Lung (tissue), 12 donors: ENCODE data around the gene PFN4. TPM values are rescaled to one million over a fixed set of nuclear protein-coding genes. Genes with fewer than 3 reads are reported as not detected.

Source experiments
- ATAC-seq: fragments of 200-7000 bp; cut with Tn5 transposase; one replicate; pipeline ENCODE4 v1.9.1; 2020; ENCODE audit warnings: moderate number of reproducible peaks; ENCODE audit not compliant: insufficient read depth, low FRiP score
- DNase-seq, 3 donors: peaks; one replicate each; pipeline ENCODE4 v3.0.0-alpha.2; 2013 to 2017
- H3K27ac ChIP-seq, 2 donors: one replicate each; pipeline ENCODE4 v1.5.1; 2013; ENCODE audit warnings: mild to moderate bottlenecking in 2 of 2, moderate library complexity in 2 of 2, control low read depth in 1 of 2, inconsistent platforms in 1 of 2, low read depth in 1 of 2, low read length in 1 of 2
- H3K27me3 ChIP-seq, 3 donors: one replicate each; pipeline ENCODE4 v1.5.1; 2013; ENCODE audit warnings: low read length in 2 of 3; ENCODE audit not compliant: control insufficient read depth in 3 of 3, insufficient read depth in 3 of 3
- H3K36me3 ChIP-seq, 4 donors: one replicate each; pipeline ENCODE4 v1.5.1; 2013; ENCODE audit warnings: low read length in 4 of 4, mild to moderate bottlenecking in 1 of 4, moderate library complexity in 1 of 4; ENCODE audit not compliant: control insufficient read depth in 4 of 4, insufficient read depth in 4 of 4
- H3K4me1 ChIP-seq, 5 donors: one replicate each; pipeline ENCODE4 v1.5.1; 2013; ENCODE audit warnings: low read length in 5 of 5, mild to moderate bottlenecking in 2 of 5, moderate library complexity in 1 of 5; ENCODE audit not compliant: control insufficient read depth in 5 of 5, insufficient read depth in 5 of 5
- H3K4me3 ChIP-seq: one replicate; pipeline ENCODE4 v1.5.1; 2013; ENCODE audit warnings: mild to moderate bottlenecking, control low read depth, moderate library complexity
- H3K9ac ChIP-seq, 2 donors: one replicate each; pipeline ENCODE4 v1.5.1; 2013; ENCODE audit warnings: low read length in 2 of 2, control low read depth in 1 of 2; ENCODE audit not compliant: insufficient read depth in 1 of 2
- H3K9me3 ChIP-seq, 4 donors: one replicate each; pipeline ENCODE4 v1.5.1; 2013; ENCODE audit warnings: low read length in 3 of 4, mild to moderate bottlenecking in 1 of 4, moderate library complexity in 1 of 4; ENCODE audit not compliant: control insufficient read depth in 4 of 4, insufficient read depth in 3 of 4
- WGBS, 2 donors: extraction: QIAGEN DNeasy Blood & Tissue Kit; methylation state at CpG; one replicate each; pipeline ENCODE4 v1.1.7; 2013; 5-methylcytosine and 5-hydroxymethylcytosine counted together
- polyA plus RNA-seq, 2 donors: library from polyadenylated mRNA; stranded (reverse); fragments of 200-250 nt; gene quantifications; one replicate each; pipeline ENCODE4 v1.2.1, GENCODE V29; 2013
- total RNA-seq, 2 donors: library from RNA; depleted of rRNA in 1 of 2; stranded (reverse); fragments of >200 nt in 1 of 2; gene quantifications; one replicate each; pipeline ENCODE4 v1.2.1, GENCODE V29; 2014 to 2021
- TF ChIP-seq, protein P1 (sequence below): IDR thresholded peaks from 2 replicates; pipeline ENCODE4 v1.5.1; 2012; ENCODE audit warnings: mild to moderate bottlenecking; ENCODE audit errors: control extremely low read depth, extremely low read depth
- donor health status: control.
- donor health status: control.
- donor health status: Bipolar disorder and iron deficiency.
- donor health status: healthy.
- donor health status: DM: yes; HTN: yes; CAD: no.

The PFN4 gene
- total and polyA plus RNA-seq, 4 donors: 0.49 to 1.9 (median 0.82) TPM

DNA sequence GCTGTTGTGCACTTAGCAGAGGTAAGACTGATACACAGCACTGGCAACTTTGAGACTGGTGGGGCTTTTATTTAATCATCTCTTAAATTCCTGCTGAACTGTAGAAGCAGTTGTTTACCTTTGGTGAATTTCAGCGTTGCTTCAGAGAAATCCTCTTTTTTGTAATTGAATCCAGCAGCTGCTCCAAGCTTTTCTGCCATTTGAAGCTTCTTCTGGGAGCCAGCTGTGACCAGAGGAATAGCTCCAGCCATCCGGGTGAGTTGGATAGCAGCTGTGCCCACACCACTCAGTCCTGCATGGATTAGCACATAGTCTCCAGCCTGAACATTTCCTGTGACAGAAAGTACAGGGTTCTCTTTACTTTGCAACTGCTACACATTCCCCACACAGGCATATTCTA lies 42.4 kb downstream of the PFN4 start:
- TF ChIP-seq, protein P1, sequence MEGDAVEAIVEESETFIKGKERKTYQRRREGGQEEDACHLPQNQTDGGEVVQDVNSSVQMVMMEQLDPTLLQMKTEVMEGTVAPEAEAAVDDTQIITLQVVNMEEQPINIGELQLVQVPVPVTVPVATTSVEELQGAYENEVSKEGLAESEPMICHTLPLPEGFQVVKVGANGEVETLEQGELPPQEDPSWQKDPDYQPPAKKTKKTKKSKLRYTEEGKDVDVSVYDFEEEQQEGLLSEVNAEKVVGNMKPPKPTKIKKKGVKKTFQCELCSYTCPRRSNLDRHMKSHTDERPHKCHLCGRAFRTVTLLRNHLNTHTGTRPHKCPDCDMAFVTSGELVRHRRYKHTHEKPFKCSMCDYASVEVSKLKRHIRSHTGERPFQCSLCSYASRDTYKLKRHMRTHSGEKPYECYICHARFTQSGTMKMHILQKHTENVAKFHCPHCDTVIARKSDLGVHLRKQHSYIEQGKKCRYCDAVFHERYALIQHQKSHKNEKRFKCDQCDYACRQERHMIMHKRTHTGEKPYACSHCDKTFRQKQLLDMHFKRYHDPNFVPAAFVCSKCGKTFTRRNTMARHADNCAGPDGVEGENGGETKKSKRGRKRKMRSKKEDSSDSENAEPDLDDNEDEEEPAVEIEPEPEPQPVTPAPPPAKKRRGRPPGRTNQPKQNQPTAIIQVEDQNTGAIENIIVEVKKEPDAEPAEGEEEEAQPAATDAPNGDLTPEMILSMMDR: no peak
- peaks cover 0 to 30% (median 5%) of the 10 kb centered on the region in 5 donors for H3K4me1 ChIP-seq
- DNase-seq (peak in 2 of 3 donors; percentile 19 to 21), ATAC-seq (no peak)
- H3K9me3 ChIP-seq: no peaks in the 10 kb centered on the region
- no peaks in the 10 kb centered on the region for H3K27me3 ChIP-seq
- H3K4me3 ChIP-seq: no peak overlapping the region
- no peak overlapping the region for H3K27ac ChIP-seq
- H3K9ac ChIP-seq: no peak overlapping the region
- H3K36me3 ChIP-seq: peaks cover 5 to 25% (median 17%) of the 10 kb centered on the region in 4 donors
- 72 to 80% methylated on average over 2 of the region's 2 CpGs for WGBS, 2 donors

DNA sequence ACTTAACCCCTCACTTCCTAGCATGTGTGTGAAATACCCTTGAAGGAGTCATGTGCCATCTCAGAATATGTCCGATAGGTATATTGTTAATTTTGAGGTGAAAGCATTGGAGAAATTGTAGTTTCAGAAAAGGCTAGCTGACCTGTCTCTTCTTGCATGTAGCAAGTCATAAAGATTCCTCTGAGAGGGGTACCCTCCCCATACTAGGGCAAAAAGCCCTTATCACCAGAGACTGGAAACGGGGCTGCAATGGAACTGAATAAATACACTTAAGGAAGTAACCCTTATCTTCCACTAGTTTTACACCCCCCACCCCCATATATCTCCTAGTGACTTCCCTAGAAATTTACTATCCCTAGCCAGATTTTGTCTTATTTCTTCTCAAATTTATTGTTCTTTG lies 45.3 kb downstream of the PFN4 start:
- Histone ChIP-seq H3K36me3 (peaks cover 5 to 32% (median 17%) of the 10 kb centered on the region in 4 donors), H3K9ac (peak overlapping the region; percentile 60 to 63), H3K4me3 (no peak overlapping the region), H3K9me3 (no peaks in the 10 kb centered on the region), H3K27ac (peak overlapping the region in 1 of 2 donors; percentile 98), H3K4me1 (peaks cover 3 to 19% (median 5%) of the 10 kb centered on the region in 5 donors), H3K27me3 (no peaks in the 10 kb centered on the region)
- DNase-seq: no peak
- TF ChIP-seq, protein P1: no peak
- 53 to 63% methylated on average over 2 of the region's 2 CpGs for WGBS, 2 donors
- ATAC-seq: no peak

DNA sequence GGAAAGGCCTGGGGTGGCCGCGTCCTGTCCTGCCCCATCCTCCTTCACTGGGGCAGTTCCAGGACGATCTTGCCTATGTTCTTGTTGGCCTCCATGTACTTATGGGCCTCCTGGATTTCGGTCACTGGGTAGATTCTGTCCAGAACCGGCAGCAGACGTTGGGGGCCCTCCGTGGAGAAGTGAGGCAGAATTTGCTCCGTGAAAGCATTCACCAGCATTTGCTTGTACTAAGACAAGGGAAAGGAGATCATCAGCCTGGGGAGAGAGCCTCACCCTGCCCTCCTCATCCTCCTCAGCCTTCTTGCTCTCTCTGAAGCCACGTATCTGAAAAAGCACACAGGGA lies 45.6 kb downstream of the PFN4 start:
- DNase-seq: no peak
- Histone ChIP-seq H3K27me3 (no peaks in the 10 kb centered on the region), H3K9ac (peak overlapping the region; percentile 60 to 63), H3K27ac (peak overlapping the region; percentile 88 to 98), H3K4me1 (peaks cover 0 to 18% (median 5%) of the 10 kb centered on the region in 5 donors), H3K9me3 (no peaks in the 10 kb centered on the region), H3K36me3 (peaks cover 5 to 29% (median 15%) of the 10 kb centered on the region in 4 donors), H3K4me3 (peak overlapping the region; percentile 78)
- ATAC-seq: no peak
- TF ChIP-seq, protein P1: no peak
- WGBS, 2 donors: 7 to 12% methylated on average over 9 of the region's 9 CpGs

DNA sequence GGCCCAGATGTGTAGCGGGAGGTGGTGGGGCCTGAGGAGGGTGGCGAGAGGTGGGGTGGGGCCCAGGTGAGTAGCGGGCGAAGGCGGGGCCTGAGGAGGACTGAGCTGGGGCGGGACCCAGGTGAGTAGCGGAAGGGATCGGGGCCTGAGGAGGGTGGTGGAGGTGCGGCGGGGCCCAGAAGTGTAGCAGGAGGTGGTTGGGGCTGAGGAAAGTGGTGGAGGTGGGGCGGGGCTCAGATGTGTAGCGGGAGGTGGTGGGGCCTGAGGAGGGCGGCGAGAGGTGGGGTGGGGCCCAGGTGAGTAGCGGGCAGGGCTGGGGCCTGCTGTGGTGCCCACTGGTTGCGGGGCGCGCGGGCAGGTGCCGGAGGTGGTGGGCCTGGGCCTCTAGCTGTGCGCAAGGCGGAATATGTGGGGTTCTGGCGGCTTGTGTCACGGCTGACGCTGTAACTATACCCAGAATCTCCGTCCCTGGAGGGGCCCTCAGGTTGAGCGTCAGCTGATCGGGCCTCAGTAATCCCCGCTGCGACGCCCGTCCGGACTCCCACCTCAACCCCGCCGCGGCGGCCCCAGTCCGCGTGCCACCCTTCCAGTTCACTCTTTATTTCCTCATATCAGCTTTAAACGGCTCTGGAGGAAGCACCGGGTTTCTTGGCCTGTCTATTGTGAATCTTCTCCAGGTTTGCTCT lies 46.1 kb downstream of the PFN4 start:
- Histone ChIP-seq H3K27ac (peak overlapping the region; percentile 88 to 98), H3K27me3 (no peaks in the 10 kb centered on the region), H3K4me3 (peak overlapping the region; percentile 78), H3K36me3 (peaks cover 7 to 26% (median 10%) of the 10 kb centered on the region in 4 donors), H3K9ac (peak overlapping the region; percentile 60 to 63), H3K4me1 (peaks cover 0 to 18% (median 5%) of the 10 kb centered on the region in 5 donors), H3K9me3 (no peaks in the 10 kb centered on the region)
- no peak for ATAC-seq
- TF ChIP-seq, protein P1: no peak
- DNase-seq: peak in 1 of 3 donors; percentile 33
- WGBS, 2 donors: 0 to 1% methylated on average over 37 to 41 of the region's 41 CpGs
